Astrocyte (in vitro differentiated cells and primary cell): ENCODE measurements around the gene FEM1B. TPM values are rescaled to one million over a fixed set of nuclear protein-coding genes. Genes with fewer than 3 reads are reported as not detected.

Source experiments
- DNase-seq: peaks from one replicate; pipeline ENCODE4 v3.0.0-alpha.2; 2010; ENCODE audit warnings: low read depth
- FAIRE-seq: peaks from 2 replicates; lab custom pipeline; 2011; peaks lifted over from hg19 to GRCh38; lab: Jason Lieb, UNC
- H2AFZ ChIP-seq: 2 replicates; pipeline ENCODE4 v1.6.0; 2012; ENCODE audit warnings: low read depth, low read length, inconsistent platforms
- H3K27ac ChIP-seq: 2 replicates; pipeline ENCODE4 v1.5.1; 2011; ENCODE audit warnings: low read depth, low read length, inconsistent platforms
- H3K27me3 ChIP-seq: 2 replicates; pipeline ENCODE4 v1.6.0; 2011; ENCODE audit warnings: low read length, inconsistent platforms; ENCODE audit not compliant: insufficient read depth
- H3K36me3 ChIP-seq: 2 replicates; pipeline ENCODE4 v1.5.1; 2011; ENCODE audit warnings: low read length, inconsistent platforms; ENCODE audit not compliant: insufficient read depth
- H3K4me1 ChIP-seq: 2 replicates; pipeline ENCODE4 v1.5.1; 2011; ENCODE audit warnings: low read length, inconsistent platforms; ENCODE audit not compliant: insufficient read depth
- H3K4me2 ChIP-seq: 2 replicates; pipeline ENCODE4 v1.6.0; 2012; ENCODE audit warnings: low read length, inconsistent platforms
- H3K4me3 ChIP-seq: 2 replicates; pipeline ENCODE4 v1.5.1; 2011; ENCODE audit warnings: low read depth, mild to moderate bottlenecking, low read length, inconsistent platforms; ENCODE audit not compliant: insufficient read depth
- H3K79me2 ChIP-seq: 2 replicates; pipeline ENCODE4 v1.6.0; 2012; ENCODE audit warnings: mild to moderate bottlenecking, low read length, inconsistent platforms; ENCODE audit not compliant: insufficient read depth
- H3K9ac ChIP-seq: 2 replicates; pipeline ENCODE4 v1.6.0; 2012; ENCODE audit warnings: mild to moderate bottlenecking, low read length, inconsistent platforms
- H3K9me3 ChIP-seq: 2 replicates; pipeline ENCODE4 v1.5.1; 2012; ENCODE audit warnings: low read depth, mild to moderate bottlenecking, low read length, inconsistent platforms; ENCODE audit not compliant: insufficient read depth
- H4K20me1 ChIP-seq: 2 replicates; pipeline ENCODE4 v1.6.0; 2012; ENCODE audit warnings: low read length, inconsistent platforms; ENCODE audit not compliant: insufficient read depth
- H3K27ac Mint-ChIP-seq: one replicate; pipeline ENCODE4 v1.8.0; 2021; ENCODE audit warnings: mild to moderate bottlenecking, mixed read lengths; ENCODE audit not compliant: unreplicated experiment
- H3K27me3 Mint-ChIP-seq: one replicate; pipeline ENCODE4 v1.8.0; 2021; ENCODE audit warnings: low read depth, mixed read lengths; ENCODE audit not compliant: unreplicated experiment
- H3K36me3 Mint-ChIP-seq: one replicate; pipeline ENCODE4 v1.8.0; 2021; ENCODE audit warnings: low read depth, mixed read lengths; ENCODE audit not compliant: unreplicated experiment
- H3K4me1 Mint-ChIP-seq: one replicate; pipeline ENCODE4 v1.8.0; 2021; ENCODE audit warnings: low read depth, mixed read lengths; ENCODE audit not compliant: unreplicated experiment
- H3K4me3 Mint-ChIP-seq: one replicate; pipeline ENCODE4 v1.8.0; 2021; ENCODE audit warnings: mild to moderate bottlenecking, moderate library complexity, mixed read lengths; ENCODE audit not compliant: unreplicated experiment
- H3K9me3 Mint-ChIP-seq: one replicate; pipeline ENCODE4 v1.8.0; 2021; ENCODE audit warnings: mild to moderate bottlenecking, mixed read lengths; ENCODE audit not compliant: unreplicated experiment
- EZH2 ChIP-seq: IDR thresholded peaks from 2 replicates; pipeline ENCODE4 v1.6.1; 2012; ENCODE audit warnings: mild to moderate bottlenecking, low read length, inconsistent platforms; ENCODE audit not compliant: insufficient read depth
- total RNA-seq: library from RNA; stranded (reverse); gene quantifications from 2 replicates; pipeline ENCODE4 v1.2.1, GENCODE V29; 2021
- TF ChIP-seq, protein P1 (sequence below): IDR thresholded peaks from 2 replicates; pipeline ENCODE4 v1.5.1; 2011; ENCODE audit warnings: low read depth, mild to moderate bottlenecking, inconsistent platforms, low read length, moderate library complexity; ENCODE audit not compliant: insufficient read depth

Gene FEM1B
- total RNA-seq, 1 donor from 2014 or later, result 38.6 TPM

DNA sequence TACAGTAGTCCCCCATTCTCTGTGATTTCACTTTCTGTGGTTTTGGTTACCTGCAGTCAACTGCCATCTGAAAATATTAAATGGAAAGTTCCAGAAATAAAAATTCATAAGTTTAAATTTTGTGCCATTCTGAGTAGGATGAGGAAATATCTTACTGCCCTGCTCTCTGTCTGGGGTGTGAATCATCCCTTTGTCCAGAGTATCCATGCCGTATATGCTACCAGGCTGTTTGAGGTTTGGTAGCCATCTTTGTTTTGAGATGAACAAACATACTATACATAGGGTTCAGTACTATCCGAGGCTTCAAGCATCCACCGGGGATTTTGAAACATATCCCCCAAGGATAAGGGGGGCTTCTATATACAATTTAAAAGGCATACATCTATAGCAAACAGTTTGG is 16.3 kb upstream of the FEM1B start:
- H3K36me3 Mint-ChIP-seq, result no peaks in the 10 kb centered on the region

GRCh38 chr15:68261980-68262379 is 15.6 kb upstream of the FEM1B start:
- Mint-ChIP-seq H3K4me3 (no peak overlapping the region), H3K9me3 (no peaks in the 10 kb centered on the region), H3K27ac (no peak overlapping the region), H3K27me3 (no peaks in the 10 kb centered on the region), H3K36me3 (no peaks in the 10 kb centered on the region), H3K4me1 (peaks cover 5% of the 10 kb centered on the region)
- H3K9me3 ChIP-seq, result no peaks in the 10 kb centered on the region
- TF ChIP-seq EZH2, result no peak
- TF ChIP-seq, protein P1, sequence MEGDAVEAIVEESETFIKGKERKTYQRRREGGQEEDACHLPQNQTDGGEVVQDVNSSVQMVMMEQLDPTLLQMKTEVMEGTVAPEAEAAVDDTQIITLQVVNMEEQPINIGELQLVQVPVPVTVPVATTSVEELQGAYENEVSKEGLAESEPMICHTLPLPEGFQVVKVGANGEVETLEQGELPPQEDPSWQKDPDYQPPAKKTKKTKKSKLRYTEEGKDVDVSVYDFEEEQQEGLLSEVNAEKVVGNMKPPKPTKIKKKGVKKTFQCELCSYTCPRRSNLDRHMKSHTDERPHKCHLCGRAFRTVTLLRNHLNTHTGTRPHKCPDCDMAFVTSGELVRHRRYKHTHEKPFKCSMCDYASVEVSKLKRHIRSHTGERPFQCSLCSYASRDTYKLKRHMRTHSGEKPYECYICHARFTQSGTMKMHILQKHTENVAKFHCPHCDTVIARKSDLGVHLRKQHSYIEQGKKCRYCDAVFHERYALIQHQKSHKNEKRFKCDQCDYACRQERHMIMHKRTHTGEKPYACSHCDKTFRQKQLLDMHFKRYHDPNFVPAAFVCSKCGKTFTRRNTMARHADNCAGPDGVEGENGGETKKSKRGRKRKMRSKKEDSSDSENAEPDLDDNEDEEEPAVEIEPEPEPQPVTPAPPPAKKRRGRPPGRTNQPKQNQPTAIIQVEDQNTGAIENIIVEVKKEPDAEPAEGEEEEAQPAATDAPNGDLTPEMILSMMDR, result no peak
- H3K27ac ChIP-seq, result no peak overlapping the region
- DNase-seq (no peak), FAIRE-seq (no peak)
- H3K4me3 ChIP-seq, result no peak overlapping the region
- no peaks in the 10 kb centered on the region for H4K20me1 ChIP-seq
- H3K4me1 ChIP-seq, result peaks cover 5% of the 10 kb centered on the region
- no peaks in the 10 kb centered on the region for H3K36me3 ChIP-seq
- H3K4me2 ChIP-seq, result no peak overlapping the region
- H3K79me2 ChIP-seq, result no peaks in the 10 kb centered on the region
- peaks cover 10% of the 10 kb centered on the region for H3K27me3 ChIP-seq
- H3K9ac ChIP-seq, result no peak overlapping the region
- H2AFZ ChIP-seq, result no peak overlapping the region

More for the DNA sequence above, 16.3 kb upstream of the FEM1B start:
- no peaks in the 10 kb centered on the region for H3K9me3 Mint-ChIP-seq
- TF ChIP-seq EZH2, result no peak
- H3K27me3 Mint-ChIP-seq, result no peaks in the 10 kb centered on the region
- Histone ChIP-seq H3K79me2 (no peaks in the 10 kb centered on the region), H3K27me3 (peaks cover 10% of the 10 kb centered on the region), H3K27ac (no peak overlapping the region), H3K4me1 (peaks cover 9% of the 10 kb centered on the region), H3K9ac (no peak overlapping the region), H2AFZ (no peak overlapping the region), H4K20me1 (no peaks in the 10 kb centered on the region), H3K4me3 (no peak overlapping the region), H3K4me2 (no peak overlapping the region), H3K36me3 (no peaks in the 10 kb centered on the region), H3K9me3 (no peaks in the 10 kb centered on the region)
- DNase-seq, result no peak
- peaks cover 5% of the 10 kb centered on the region for H3K4me1 Mint-ChIP-seq
- no peak for FAIRE-seq
- H3K4me3 Mint-ChIP-seq, result no peak overlapping the region
- no peak overlapping the region for H3K27ac Mint-ChIP-seq

DNA sequence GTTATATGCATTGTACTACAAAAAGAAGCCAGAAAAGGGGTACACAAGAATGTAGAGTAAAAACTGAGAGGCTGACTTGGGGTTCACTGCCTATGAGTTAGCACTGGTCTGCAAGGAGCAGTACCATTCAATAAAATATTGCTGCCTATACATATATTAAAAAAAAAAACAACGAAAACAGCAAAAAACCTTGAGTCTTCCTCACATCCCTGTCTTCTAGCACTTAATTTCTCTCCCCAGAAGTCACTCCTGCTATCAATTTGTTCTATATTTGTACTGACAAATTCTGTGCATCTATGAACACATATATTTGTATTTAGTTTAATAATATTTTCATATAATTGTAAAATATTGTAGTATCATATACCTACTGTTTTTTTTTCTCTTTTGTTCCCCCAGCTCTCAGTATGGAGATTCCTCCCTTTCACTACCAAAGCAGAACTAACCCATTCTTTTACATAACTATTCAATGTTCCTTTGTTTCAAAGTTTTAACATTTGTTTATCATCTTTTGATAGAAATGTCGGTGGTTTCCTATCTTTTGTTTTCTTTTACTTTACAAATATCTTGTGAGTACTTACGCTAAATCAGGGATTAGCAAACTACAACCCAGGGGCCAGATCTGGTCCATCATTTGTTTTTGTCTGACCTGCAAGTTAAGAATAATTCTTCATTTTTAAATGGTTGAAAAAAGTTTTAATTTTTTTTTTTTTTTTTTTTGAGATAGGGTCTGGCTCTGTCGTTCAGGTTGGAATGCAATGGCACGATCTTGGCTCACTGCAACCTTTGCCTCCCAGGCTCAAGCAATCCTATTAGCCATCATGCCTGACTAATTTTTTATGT is 14.8 kb upstream of the FEM1B start:
- H3K4me2 ChIP-seq, result no peak overlapping the region
- H3K27ac ChIP-seq, result no peak overlapping the region
- H4K20me1 ChIP-seq, result no peaks in the 10 kb centered on the region
- Mint-ChIP-seq H3K4me3 (no peak overlapping the region), H3K27me3 (no peaks in the 10 kb centered on the region), H3K4me1 (peaks cover 5% of the 10 kb centered on the region), H3K27ac (no peak overlapping the region), H3K9me3 (no peaks in the 10 kb centered on the region), H3K36me3 (no peaks in the 10 kb centered on the region)
- no peak overlapping the region for H2AFZ ChIP-seq
- DNase-seq (no peak), FAIRE-seq (no peak)
- no peak overlapping the region for H3K4me3 ChIP-seq
- H3K36me3 ChIP-seq, result no peaks in the 10 kb centered on the region
- peaks cover 10% of the 10 kb centered on the region for H3K27me3 ChIP-seq
- H3K9ac ChIP-seq, result no peak overlapping the region
- H3K4me1 ChIP-seq, result no peaks in the 10 kb centered on the region
- H3K9me3 ChIP-seq, result no peaks in the 10 kb centered on the region
- no peak for TF ChIP-seq EZH2
- TF ChIP-seq, protein P1, result no peak
- no peaks in the 10 kb centered on the region for H3K79me2 ChIP-seq
